Astrocyte of the spinal cord (primary cell): ENCODE data around the gene INHBE.

Source experiments
- DNase-seq: peaks from one replicate; pipeline ENCODE4 v3.0.0; 2011; ENCODE audit warnings: low read depth, low spot score
- H3K4me3 ChIP-seq: 2 replicates; pipeline ENCODE4 v1.5.1; 2011; ENCODE audit warnings: low read depth, mild to moderate bottlenecking, low read length, moderate library complexity
- in situ Hi-C: cut with HindIII; loops from 2 replicates; pipeline ENCODE4 v1.10.0; 2017; ENCODE audit warnings: low sequenced_read_pairs
- TF ChIP-seq, protein P1 (sequence below): IDR thresholded peaks from 2 replicates; pipeline ENCODE4 v1.5.1; 2012; ENCODE audit warnings: low read depth, mild to moderate bottlenecking, low read length, inconsistent platforms

INHBE gene

DNA sequence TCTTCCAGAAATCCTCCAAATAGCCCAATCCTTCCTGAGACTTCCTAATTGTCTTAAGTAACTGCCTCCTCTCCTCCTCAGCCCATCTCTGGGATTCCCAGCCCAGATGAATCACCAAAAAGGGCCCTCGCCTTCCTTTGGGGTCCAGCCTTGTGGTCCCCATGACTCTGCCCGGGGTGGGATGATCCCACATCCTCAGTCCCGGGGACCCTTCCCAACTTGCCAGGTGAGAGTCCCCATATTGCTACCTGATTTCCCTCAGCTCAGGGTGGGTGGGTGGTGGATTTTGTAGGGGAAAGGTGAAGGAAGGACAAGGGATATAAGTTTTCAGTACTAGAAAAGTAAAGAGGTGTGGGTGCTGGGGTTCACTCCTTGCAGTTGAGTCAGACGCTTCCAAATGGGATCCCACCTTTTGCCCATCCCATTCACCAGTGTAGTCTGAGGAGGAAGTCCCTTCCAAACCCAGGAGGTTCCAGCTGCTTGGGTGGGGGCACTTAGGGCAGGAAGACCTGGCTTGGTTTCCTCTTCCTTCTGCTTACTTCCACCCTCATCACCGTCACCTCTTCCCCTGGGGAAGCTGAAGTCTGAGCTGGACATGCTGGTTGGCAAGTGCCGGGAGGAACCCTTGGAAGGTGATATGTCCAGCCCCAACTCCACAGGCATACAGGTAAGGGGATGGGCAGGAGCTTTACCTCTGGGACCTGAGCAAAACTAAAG lies 10.1 kb downstream of the INHBE start:
- in situ Hi-C loops: no loop called here
- no peak for DNase-seq
- no peak overlapping the region for H3K4me3 ChIP-seq
- TF ChIP-seq, protein P1, sequence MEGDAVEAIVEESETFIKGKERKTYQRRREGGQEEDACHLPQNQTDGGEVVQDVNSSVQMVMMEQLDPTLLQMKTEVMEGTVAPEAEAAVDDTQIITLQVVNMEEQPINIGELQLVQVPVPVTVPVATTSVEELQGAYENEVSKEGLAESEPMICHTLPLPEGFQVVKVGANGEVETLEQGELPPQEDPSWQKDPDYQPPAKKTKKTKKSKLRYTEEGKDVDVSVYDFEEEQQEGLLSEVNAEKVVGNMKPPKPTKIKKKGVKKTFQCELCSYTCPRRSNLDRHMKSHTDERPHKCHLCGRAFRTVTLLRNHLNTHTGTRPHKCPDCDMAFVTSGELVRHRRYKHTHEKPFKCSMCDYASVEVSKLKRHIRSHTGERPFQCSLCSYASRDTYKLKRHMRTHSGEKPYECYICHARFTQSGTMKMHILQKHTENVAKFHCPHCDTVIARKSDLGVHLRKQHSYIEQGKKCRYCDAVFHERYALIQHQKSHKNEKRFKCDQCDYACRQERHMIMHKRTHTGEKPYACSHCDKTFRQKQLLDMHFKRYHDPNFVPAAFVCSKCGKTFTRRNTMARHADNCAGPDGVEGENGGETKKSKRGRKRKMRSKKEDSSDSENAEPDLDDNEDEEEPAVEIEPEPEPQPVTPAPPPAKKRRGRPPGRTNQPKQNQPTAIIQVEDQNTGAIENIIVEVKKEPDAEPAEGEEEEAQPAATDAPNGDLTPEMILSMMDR: no peak

DNA sequence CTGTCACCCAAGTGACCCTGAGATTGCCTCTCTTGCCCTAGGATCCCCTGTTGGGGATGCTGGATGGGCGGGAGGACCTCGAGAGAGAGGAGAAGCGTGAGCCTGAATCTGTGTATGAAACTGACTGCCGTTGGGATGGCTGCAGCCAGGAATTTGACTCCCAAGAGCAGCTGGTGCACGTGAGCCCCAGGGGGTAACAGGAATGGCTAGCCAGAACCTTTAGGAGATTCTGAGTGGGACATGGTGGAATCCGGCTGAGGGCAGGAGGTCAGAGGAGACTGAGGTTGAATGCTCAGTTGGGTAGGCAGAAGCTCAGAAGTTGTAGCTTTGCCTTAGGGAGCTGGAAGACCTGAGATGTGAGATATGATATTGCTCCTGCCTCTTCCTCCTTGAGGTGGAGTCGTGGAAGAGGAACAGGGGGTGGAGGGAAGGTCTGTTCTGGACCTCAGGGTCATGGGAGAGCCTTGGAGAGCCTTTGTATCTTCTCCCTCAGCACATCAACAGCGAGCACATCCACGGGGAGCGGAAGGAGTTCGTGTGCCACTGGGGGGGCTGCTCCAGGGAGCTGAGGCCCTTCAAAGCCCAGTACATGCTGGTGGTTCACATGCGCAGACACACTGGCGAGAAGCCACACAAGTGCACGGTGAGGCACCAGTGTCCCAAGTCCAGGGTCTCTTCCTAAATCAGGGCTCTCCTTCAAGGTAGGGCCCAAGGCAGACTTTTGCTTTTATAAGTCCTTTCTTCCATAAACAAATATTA lies 10.8 kb downstream of the INHBE start:
- no peak overlapping the region for H3K4me3 ChIP-seq
- in situ Hi-C loops: no loop called here

DNA sequence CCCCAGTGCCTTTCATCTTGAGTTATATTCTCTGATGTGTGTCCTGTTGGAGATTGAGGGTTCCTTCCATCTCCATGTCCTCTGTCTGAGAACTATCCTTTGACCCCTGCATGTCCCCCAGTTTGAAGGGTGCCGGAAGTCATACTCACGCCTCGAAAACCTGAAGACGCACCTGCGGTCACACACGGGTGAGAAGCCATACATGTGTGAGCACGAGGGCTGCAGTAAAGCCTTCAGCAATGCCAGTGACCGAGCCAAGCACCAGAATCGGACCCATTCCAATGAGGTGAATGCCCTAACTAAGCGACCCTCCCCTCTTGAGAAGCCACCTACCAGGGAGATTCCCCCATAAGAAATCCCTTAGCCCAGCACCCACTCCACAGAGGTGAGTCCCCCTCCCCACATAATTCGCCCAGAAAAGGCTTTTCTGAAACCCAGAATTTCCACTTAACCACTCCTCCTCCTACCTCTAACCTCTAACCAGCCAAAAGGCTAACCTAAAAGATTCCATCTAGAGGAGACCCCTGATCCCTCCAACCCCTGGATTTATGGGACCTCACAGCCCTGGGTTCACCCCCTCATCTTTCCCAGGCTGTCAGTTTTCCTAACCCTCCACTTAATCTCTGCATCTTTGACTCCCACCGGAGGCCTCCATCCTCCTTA lies 12.2 kb downstream of the INHBE start:
- H3K4me3 ChIP-seq: no peak overlapping the region
- in situ Hi-C loops: no loop called here
- DNase-seq: no peak
- TF ChIP-seq, protein P1: no peak

More for the DNA sequence above, 10.8 kb downstream of the INHBE start:
- no peak for DNase-seq
- TF ChIP-seq, protein P1: no peak

DNA sequence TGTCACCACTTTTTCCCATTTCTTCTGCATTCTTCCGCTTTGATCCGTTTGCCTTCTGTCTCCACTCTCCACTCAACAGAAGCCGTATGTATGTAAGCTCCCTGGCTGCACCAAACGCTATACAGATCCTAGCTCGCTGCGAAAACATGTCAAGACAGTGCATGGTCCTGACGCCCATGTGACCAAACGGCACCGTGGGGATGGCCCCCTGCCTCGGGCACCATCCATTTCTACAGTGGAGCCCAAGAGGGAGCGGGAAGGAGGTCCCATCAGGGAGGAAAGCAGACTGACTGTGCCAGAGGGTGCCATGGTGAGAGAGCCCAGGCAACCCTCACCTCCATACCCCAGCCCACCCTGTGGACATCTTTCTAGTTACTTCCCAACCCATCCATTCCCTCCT lies 12.8 kb downstream of the INHBE start:
- TF ChIP-seq, protein P1: no peak
- in situ Hi-C loops: no loop called here
- no peak overlapping the region for H3K4me3 ChIP-seq
- no peak for DNase-seq

DNA sequence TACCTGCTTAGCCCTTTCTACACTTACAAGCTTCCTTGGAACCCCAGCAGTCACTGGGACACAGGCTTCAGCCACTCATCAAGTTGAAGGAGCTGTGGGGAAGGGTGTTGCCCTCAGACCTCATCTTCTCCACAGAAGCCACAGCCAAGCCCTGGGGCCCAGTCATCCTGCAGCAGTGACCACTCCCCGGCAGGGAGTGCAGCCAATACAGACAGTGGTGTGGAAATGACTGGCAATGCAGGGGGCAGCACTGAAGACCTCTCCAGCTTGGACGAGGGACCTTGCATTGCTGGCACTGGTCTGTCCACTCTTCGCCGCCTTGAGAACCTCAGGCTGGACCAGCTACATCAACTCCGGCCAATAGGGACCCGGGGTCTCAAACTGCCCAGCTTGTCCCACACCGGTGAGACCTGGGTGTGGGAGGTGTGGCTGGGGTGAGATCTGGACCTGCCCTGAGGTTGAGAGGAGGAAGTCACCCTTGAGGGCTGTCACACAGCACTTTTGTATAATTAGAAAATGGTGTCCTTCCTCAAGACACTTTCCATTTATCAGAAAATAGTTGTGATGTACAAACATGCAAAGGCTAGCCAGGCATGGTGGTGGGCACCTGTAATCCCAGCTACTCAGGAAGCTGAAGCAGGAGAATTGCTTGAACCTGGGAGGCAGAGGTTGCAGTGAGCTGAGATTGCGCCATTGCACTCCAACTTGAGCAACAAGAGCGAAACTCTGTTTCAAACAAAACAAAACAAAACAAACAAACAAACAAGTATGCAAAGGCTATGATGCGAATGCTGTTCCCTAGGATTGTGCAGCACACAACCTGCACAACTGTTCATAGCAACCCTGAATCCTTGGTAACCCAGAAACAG lies 14.4 kb downstream of the INHBE start:
- TF ChIP-seq, protein P1: no peak
- in situ Hi-C loops: no loop called here
- no peak overlapping the region for H3K4me3 ChIP-seq
- DNase-seq: no peak

DNA sequence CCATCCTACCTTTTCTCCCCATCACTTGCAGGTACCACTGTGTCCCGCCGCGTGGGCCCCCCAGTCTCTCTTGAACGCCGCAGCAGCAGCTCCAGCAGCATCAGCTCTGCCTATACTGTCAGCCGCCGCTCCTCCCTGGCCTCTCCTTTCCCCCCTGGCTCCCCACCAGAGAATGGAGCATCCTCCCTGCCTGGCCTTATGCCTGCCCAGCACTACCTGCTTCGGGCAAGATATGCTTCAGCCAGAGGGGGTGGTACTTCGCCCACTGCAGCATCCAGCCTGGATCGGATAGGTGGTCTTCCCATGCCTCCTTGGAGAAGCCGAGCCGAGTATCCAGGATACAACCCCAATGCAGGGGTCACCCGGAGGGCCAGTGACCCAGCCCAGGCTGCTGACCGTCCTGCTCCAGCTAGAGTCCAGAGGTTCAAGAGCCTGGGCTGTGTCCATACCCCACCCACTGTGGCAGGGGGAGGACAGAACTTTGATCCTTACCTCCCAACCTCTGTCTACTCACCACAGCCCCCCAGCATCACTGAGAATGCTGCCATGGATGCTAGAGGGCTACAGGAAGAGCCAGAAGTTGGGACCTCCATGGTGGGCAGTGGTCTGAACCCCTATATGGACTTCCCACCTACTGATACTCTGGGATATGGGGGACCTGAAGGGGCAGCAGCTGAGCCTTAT lies 15.3 kb downstream of the INHBE start:
- in situ Hi-C loops: no loop called here

More for the DNA sequence above, 15.3 kb downstream of the INHBE start:
- no peak for DNase-seq
- TF ChIP-seq, protein P1: no peak
- H3K4me3 ChIP-seq: no peak overlapping the region
